ENCODE results near the gene UCHL3. TPM values are rescaled to one million over a fixed set of nuclear protein-coding genes. Genes with fewer than 3 reads are reported as not detected.

Gene UCHL3
- total RNA-seq, 1 experiment from 2014 or later, result 54.7 TPM

DNA sequence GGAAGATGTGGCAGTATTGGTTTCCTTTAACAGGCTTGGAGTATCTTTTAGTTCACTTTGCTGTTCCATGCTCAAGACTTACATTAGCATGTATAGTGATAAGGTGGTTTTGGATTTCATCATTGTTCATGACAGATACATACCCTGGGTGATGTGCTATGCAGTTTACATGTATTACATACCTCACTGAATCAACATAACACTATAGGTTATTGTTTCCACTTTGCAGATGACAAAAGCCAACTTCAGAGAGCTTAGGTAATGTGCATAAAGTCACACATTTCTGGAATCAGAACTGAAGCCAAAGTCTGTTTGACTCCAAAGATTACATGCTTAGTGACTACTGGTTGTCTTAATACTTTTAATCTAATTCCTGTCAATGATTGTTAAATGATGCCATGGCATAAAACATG is 19.0 kb upstream of the UCHL3 start:
- no peak overlapping the region for H3K27ac ChIP-seq (ENCODE audit: low read depth, low read length, poor library complexity, severe bottlenecking)
- CTCF ChIA-PET, result no interaction called here
- peaks cover 8% of the 10 kb centered on the region for H3K36me3 ChIP-seq (ENCODE audit: insufficient read depth, low read length, poor library complexity, severe bottlenecking)
- no peaks in the 10 kb centered on the region for H3K9me3 ChIP-seq (ENCODE audit: low read depth, low read length, poor library complexity, severe bottlenecking)
- no peaks in the 10 kb centered on the region for H3K27me3 ChIP-seq (replicated peaks; ENCODE audit: insufficient read depth, low read depth, low read length, poor library complexity)
- BruUV-seq (replicated peaks), result no TSS peak
- H3K4me3 ChIP-seq (ENCODE audit: low read depth, low read length, poor library complexity, severe bottlenecking), result no peak overlapping the region
- intact Hi-C loops (cut with micrococcal nuclease; ENCODE audit: unreplicated experiment), result no loop called here
- no peak for TF ChIP-seq EZH2 (IDR thresholded peaks at IDR 0.05; ENCODE audit: borderline replicate concordance, low read depth, low read length, poor library complexity, severe bottlenecking)
- TF ChIP-seq, protein P1, sequence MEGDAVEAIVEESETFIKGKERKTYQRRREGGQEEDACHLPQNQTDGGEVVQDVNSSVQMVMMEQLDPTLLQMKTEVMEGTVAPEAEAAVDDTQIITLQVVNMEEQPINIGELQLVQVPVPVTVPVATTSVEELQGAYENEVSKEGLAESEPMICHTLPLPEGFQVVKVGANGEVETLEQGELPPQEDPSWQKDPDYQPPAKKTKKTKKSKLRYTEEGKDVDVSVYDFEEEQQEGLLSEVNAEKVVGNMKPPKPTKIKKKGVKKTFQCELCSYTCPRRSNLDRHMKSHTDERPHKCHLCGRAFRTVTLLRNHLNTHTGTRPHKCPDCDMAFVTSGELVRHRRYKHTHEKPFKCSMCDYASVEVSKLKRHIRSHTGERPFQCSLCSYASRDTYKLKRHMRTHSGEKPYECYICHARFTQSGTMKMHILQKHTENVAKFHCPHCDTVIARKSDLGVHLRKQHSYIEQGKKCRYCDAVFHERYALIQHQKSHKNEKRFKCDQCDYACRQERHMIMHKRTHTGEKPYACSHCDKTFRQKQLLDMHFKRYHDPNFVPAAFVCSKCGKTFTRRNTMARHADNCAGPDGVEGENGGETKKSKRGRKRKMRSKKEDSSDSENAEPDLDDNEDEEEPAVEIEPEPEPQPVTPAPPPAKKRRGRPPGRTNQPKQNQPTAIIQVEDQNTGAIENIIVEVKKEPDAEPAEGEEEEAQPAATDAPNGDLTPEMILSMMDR (conservative IDR thresholded peaks at IDR 0.05; ENCODE audit: low read depth, low read length), result no peak
- POLR2A ChIA-PET (ENCODE audit: low non-redundant PET), result no interaction called here
- peaks cover 4% of the 10 kb centered on the region for H3K4me1 ChIP-seq (ENCODE audit: insufficient read depth, low read length, poor library complexity, severe bottlenecking)
- DNase-seq (ENCODE audit: low spot score), result no peak

DNA sequence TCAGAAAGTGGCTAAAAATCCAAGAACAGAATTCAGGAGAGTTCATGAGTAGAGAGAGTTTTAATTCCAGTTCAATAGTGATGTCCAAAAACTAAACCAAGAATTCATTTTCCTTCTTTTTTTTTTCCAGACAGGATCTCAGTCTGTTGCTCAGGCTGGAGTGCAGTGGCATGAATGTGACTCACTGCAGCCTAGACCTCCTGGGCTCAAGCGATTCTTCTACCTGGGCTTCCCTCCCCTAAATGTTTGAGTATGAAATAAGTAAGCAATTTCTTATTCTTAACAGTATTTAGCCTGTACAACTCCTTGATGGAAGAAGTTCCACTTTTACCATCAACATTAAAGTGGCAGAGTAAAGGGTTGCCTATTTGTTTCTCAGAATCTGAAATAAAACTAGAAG is 15.7 kb upstream of the UCHL3 start:
- Histone ChIP-seq H3K9me3 (ENCODE audit: low read depth, low read length, poor library complexity, severe bottlenecking) (no peaks in the 10 kb centered on the region), H3K27me3 (replicated peaks; ENCODE audit: insufficient read depth, low read depth, low read length, poor library complexity) (no peaks in the 10 kb centered on the region), H3K27ac (ENCODE audit: low read depth, low read length, poor library complexity, severe bottlenecking) (no peak overlapping the region), H3K4me1 (ENCODE audit: insufficient read depth, low read length, poor library complexity, severe bottlenecking) (peaks cover 6% of the 10 kb centered on the region), H3K4me3 (ENCODE audit: low read depth, low read length, poor library complexity, severe bottlenecking) (no peak overlapping the region), H3K36me3 (ENCODE audit: insufficient read depth, low read length, poor library complexity, severe bottlenecking) (peaks cover 5% of the 10 kb centered on the region)
- ChIA-PET CTCF (no interaction called here), POLR2A (ENCODE audit: low non-redundant PET) (no interaction called here)
- no peak for DNase-seq (ENCODE audit: low spot score)
- TF ChIP-seq, protein P1 (conservative IDR thresholded peaks at IDR 0.05; ENCODE audit: low read depth, low read length), result no peak
- no peak for TF ChIP-seq EZH2 (IDR thresholded peaks at IDR 0.05; ENCODE audit: borderline replicate concordance, low read depth, low read length, poor library complexity, severe bottlenecking)
- BruUV-seq (replicated peaks), result no TSS peak
- intact Hi-C loops (cut with micrococcal nuclease; ENCODE audit: unreplicated experiment), result no loop called here

DNA sequence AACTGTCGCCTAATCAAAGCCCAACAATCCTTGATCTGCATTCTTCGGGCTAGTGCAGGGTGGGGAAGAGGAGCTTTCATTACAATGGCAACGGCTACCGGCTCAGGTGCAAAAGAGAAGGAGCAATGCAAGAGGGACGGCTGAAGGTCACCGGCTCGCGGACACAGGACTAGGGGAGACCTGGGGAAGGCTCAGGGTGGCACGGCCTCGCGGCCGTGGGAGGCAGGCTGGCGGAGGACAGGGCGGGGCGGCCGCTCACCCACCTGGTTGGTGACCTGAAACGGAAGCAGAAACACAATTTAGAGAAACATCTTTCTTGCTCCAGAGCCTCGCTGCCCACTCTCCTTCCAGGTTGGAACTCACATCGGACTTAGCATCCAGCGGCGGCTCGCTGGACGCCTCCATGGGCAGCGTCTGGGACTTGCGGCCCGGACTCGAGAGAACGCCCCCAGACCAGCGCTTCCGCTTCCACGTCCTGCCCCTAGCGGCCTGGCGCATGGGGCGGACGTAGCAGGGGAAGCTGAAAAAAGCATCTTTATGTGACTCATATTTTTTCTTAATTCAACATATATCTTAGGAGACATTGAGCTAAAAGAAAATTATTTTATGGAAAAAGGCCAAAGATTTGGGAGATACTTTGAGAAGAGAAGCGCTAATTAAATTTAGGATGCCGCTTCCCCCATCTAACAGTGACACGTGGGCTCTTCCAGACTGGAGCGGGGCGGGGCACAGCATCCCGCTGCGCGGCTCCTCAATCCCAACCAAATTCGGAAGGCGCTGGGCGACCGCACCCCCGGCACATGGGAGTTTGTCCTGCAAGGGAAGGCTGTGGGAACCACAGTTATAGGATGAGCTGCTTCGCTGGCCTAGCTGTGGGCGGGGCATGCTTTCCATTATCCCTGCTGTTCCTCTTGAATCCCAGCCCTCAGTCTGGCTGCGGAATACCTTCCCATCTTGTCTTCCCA is 11.9 kb upstream of the UCHL3 start, which contains the start of gene COMMD6:
Gene COMMD6 (minus strand): TSS at position 441 of the 965 bp plus-strand sequence. CDS start 36 bp downstream, at position 405.
- CTCF ChIA-PET, result interaction anchor here (0.5 kb wide), 1 partner anchor 13 kb away, joined by 3 read pairs; no protein-coding TSS in a partner anchor
- intact Hi-C loops (cut with micrococcal nuclease; ENCODE audit: unreplicated experiment), result no loop called here
- peak; percentile 91 for DNase-seq (ENCODE audit: low spot score)
- Histone ChIP-seq H3K4me3 (ENCODE audit: low read depth, low read length, poor library complexity, severe bottlenecking) (peak within 1 kb of the TSS; percentile 93), H3K27ac (ENCODE audit: low read depth, low read length, poor library complexity, severe bottlenecking) (peak within 1 kb of the TSS; percentile 91), H3K4me1 (ENCODE audit: insufficient read depth, low read length, poor library complexity, severe bottlenecking) (peaks cover 6% of the 10 kb centered on the region), H3K27me3 (replicated peaks; ENCODE audit: insufficient read depth, low read depth, low read length, poor library complexity) (no peaks in the 10 kb centered on the region), H3K36me3 (ENCODE audit: insufficient read depth, low read length, poor library complexity, severe bottlenecking) (peaks cover 5% of the 10 kb centered on the region), H3K9me3 (ENCODE audit: low read depth, low read length, poor library complexity, severe bottlenecking) (no peaks in the 10 kb centered on the region)
- TF ChIP-seq, protein P1 (conservative IDR thresholded peaks at IDR 0.05; ENCODE audit: low read depth, low read length), result no peak
- no peak for TF ChIP-seq EZH2 (IDR thresholded peaks at IDR 0.05; ENCODE audit: borderline replicate concordance, low read depth, low read length, poor library complexity, severe bottlenecking)
- POLR2A ChIA-PET (ENCODE audit: low non-redundant PET), result interaction anchor here (0.5 kb wide), 1 partner anchor 50 kb away, joined by 4 read pairs; no protein-coding TSS in a partner anchor
- no TSS peak for BruUV-seq (replicated peaks)
